GM12878 (cell line): Measurements from ENCODE around the gene COL7A1. TPM values are rescaled to one million over a fixed set of nuclear protein-coding genes. Genes with fewer than 3 reads are reported as not detected.

Source experiments
- ATAC-seq: fragments of 200-7000 bp; cut with Tn5 transposase; 3 replicates; pipeline ENCODE4 v1.9.1; 2020; ENCODE audit warnings: mild to moderate bottlenecking, moderate library complexity
- BruUV-seq: library from RNA; stranded (reverse); fragments of 400-500 nt; replicated peaks from 2 replicates; lab custom pipeline; 2021; lab: Mats Ljungman, UMichigan
- CTCF ChIA-PET: fragments of 300-600 bp; sonication (Branson Sonifier 250); formaldehyde crosslinking; extraction: SDS; loops from one replicate; lab custom pipeline; 2021; ENCODE audit warnings: inconsistent platforms; lab: Yijun Ruan, JAX
- POLR2A ChIA-PET: fragments of 350-600 bp; formaldehyde crosslinking; extraction: SDS; loops from one replicate; lab custom pipeline; 2021; ENCODE audit warnings: inconsistent platforms; lab: Charles Lee
- RAD21 ChIA-PET: fragments of 300-600 bp; sonication (Branson Sonifier 250); formaldehyde crosslinking; loops from one replicate; lab custom pipeline; 2023; ENCODE audit warnings: antibody characterized with exemption; ENCODE audit not compliant: unreplicated experiment; lab: Charles Lee
- SMC1A ChIA-PET: fragments of 300-600 bp; sonication (Branson Sonifier 250); formaldehyde crosslinking; loops from one replicate; lab custom pipeline; 2023; ENCODE audit not compliant: unreplicated experiment, uncharacterized antibody; lab: Charles Lee
- DNase-seq: peaks from one replicate; pipeline ENCODE4 v3.0.0-alpha.2; 2011; ENCODE audit warnings: low read depth, low spot score
- FAIRE-seq: peaks from 3 replicates; lab custom pipeline; 2011; peaks lifted over from hg19 to GRCh38; lab: Jason Lieb, UNC
- H2AFZ ChIP-seq: 2 replicates; pipeline ENCODE4 v1.6.0; 2011; ENCODE audit warnings: low read depth, low read length, control low read depth; ENCODE audit not compliant: control insufficient read depth
- H3K27ac ChIP-seq: 2 replicates; pipeline ENCODE4 v1.5.1; 2011; ENCODE audit warnings: control low read depth; ENCODE audit not compliant: control insufficient read depth, insufficient read depth
- H3K27me3 ChIP-seq, 2 experiments: replicated peaks in 1 of 2; 2 replicates each; pipeline versions ENCODE4 v1.6.0 to v1.6.1; 2011; ENCODE audit warnings: low read length in 1 of 2; ENCODE audit not compliant: control insufficient read depth in 2 of 2, insufficient read depth in 2 of 2
- H3K36me3 ChIP-seq, 2 experiments: 2 replicates each; pipeline ENCODE4 v1.5.1; 2011; ENCODE audit warnings: low read length in 1 of 2; ENCODE audit not compliant: control insufficient read depth in 2 of 2, insufficient read depth in 2 of 2
- H3K4me1 ChIP-seq: 2 replicates; pipeline ENCODE4 v1.6.1; 2011; ENCODE audit warnings: mild to moderate bottlenecking, low read length, moderate library complexity, mixed read lengths; ENCODE audit not compliant: control insufficient read depth, insufficient read depth
- H3K4me2 ChIP-seq: 2 replicates; pipeline ENCODE4 v1.6.0; 2011; ENCODE audit warnings: control low read depth; ENCODE audit not compliant: control insufficient read depth, insufficient read depth
- H3K4me3 ChIP-seq: fragments of 200-600 bp; sonication (generic); 2 replicates; pipeline ENCODE4 v1.5.1; 2016
- H3K79me2 ChIP-seq: 2 replicates; pipeline ENCODE4 v1.6.0; 2011; ENCODE audit warnings: low read length; ENCODE audit not compliant: control insufficient read depth, insufficient read depth
- H3K9ac ChIP-seq: 2 replicates; pipeline ENCODE4 v1.8.0; 2011; ENCODE audit warnings: low read length, control low read depth, mixed read lengths; ENCODE audit not compliant: control insufficient read depth, insufficient read depth
- H3K9me3 ChIP-seq: replicated peaks from 3 replicates; pipeline ENCODE4 v1.5.1; 2011; ENCODE audit warnings: mild to moderate bottlenecking, low read length; ENCODE audit not compliant: control insufficient read depth, insufficient read depth
- H4K20me1 ChIP-seq: 2 replicates; pipeline ENCODE4 v1.6.0; 2011; ENCODE audit not compliant: control insufficient read depth, insufficient read depth
- EED ChIP-seq: sonication (generic); IDR thresholded peaks from 2 replicates; pipeline ENCODE4 v1.6.1; 2016; ENCODE audit warnings: antibody characterized with exemption, low read depth
- HDGF ChIP-seq: fragments of 450-650 bp; IDR thresholded peaks from 2 replicates; pipeline ENCODE4 v1.6.1; 2016; ENCODE audit warnings: antibody characterized with exemption
- NFYB ChIP-seq: IDR thresholded peaks from 2 replicates; pipeline ENCODE4 v1.6.1; 2011; ENCODE audit warnings: low read depth, mild to moderate bottlenecking, low read length, improper control_type of control experiment, moderate library complexity; ENCODE audit not compliant: insufficient read depth
- NR2F1 ChIP-seq: fragments of 450-650 bp; conservative IDR thresholded peaks from 2 replicates; pipeline ENCODE4 v1.6.1; 2017; ENCODE audit warnings: mild to moderate bottlenecking
- STAT3 ChIP-seq: IDR thresholded peaks from 2 replicates; pipeline ENCODE4 v1.6.1; 2011; ENCODE audit warnings: low read depth, low read length, improper control_type of control experiment
- WGBS: methylation state at CpG from one replicate; pipeline ENCODE4 v1.1.6; 2016; ENCODE audit warnings: low lambda C conversion rate; ENCODE audit not compliant: insufficient replicate concordance, insufficient coverage; ENCODE audit errors: missing lambda C conversion rate; 5-methylcytosine and 5-hydroxymethylcytosine counted together
- in situ Hi-C: fragments of 300-500 bp; cut with MboI; formaldehyde crosslinking; loops from 9 replicates; pipeline ENCODE4 v1.14.3; 2018; ENCODE audit warnings: mixed read lengths
- intact Hi-C: fragments of 100-400 bp; cut with micrococcal nuclease; formaldehyde crosslinking; loops from one replicate; pipeline ENCODE4 v1.14.2; 2022; ENCODE audit not compliant: unreplicated experiment
- polyA plus RNA-seq, 11 experiments: library from polyadenylated mRNA; depleted of rRNA in 4 of 11; unstranded in 6 of 11; stranded (reverse) in 5 of 11; fragments of >200 nt; fragmentation: Nextera tagmentation in 4 of 11; fragmentation: Illumina TruSeq in 1 of 11; extraction: Ambion mirVana in 4 of 11; extraction: Trizol in 1 of 11; gene quantifications; 1 replicate in 1 of 11; 2 replicates in 10 of 11; pipeline versions ENCODE4 v1.2.1 to v1.2.3, GENCODE V29; 2011 to 2016; ENCODE audit warnings: inconsistent platforms in 2 of 11, missing spikeins in 2 of 11, low read depth in 1 of 11
- total RNA-seq, 4 experiments: library from RNA; depleted of rRNA in 3 of 4; stranded (reverse); fragments of >200 nt in 3 of 4; fragmentation: Illumina TruSeq in 1 of 4; extraction: Trizol in 1 of 4; gene quantifications; 2 replicates each; pipeline versions ENCODE4 v1.2.1 to v1.2.3, GENCODE V29; 2013 to 2021
- TF ChIP-seq, protein P1 (sequence below): fragments of 450-650 bp; IDR thresholded peaks from 2 replicates; pipeline ENCODE4 v1.6.1; 2017; ENCODE audit warnings: mild to moderate bottlenecking

COL7A1 gene
- total and polyA plus RNA-seq, 10 of the 15 experiments (the other 5 are each of a cell fraction or from before 2014, with no cell fraction given) = 0.01 to 1.9 (median 0.29) TPM; not detected in 1

DNA sequence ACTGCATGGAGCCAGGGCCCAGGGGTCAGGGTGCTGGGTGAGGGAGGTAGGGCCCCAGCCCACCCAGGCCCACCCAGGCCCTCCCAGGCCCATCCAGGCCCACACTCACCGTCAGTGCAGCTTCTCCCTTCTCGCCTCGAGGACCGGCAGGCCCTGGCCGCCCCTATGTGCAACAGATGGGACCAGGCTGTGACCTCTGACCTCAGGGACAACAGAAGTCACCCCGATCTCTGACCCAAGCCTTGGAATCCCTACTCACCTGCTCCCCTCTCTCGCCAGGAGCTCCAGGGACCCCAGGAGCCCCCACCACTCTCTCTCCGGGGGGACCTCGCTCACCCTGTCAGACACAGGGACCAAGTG, 28.7 kb downstream of the COL7A1 start:
- no peaks in the 10 kb centered on the region for H3K79me2 ChIP-seq
- H3K4me1 ChIP-seq = peaks cover under 1% of the 10 kb centered on the region; the same call in 1 of the 2 replicates
- RAD21 ChIA-PET = no interaction called here
- FAIRE-seq (no peak), DNase-seq (no peak), ATAC-seq (no peak)
- in situ Hi-C loops = no loop called here
- H3K36me3 ChIP-seq = no peaks in the 10 kb centered on the region
- TF ChIP-seq EED = no peak
- TF ChIP-seq NR2F1 = 0 out of 2 replicates have a peak, but pooled peaks have one; percentile 18
- no peak for TF ChIP-seq NFYB
- H2AFZ ChIP-seq = no peak overlapping the region
- no peaks in the 10 kb centered on the region for H3K9me3 ChIP-seq
- CTCF ChIA-PET = interaction anchor here (1.6 kb wide), 1 partner anchor 9 kb away, joined by 4 read pairs; no protein-coding TSS in a partner anchor
- no peak overlapping the region for H3K4me2 ChIP-seq
- POLR2A ChIA-PET = interaction anchor here (0.5 kb wide), 1 partner anchor 689 kb away, joined by 3 read pairs; no protein-coding TSS in a partner anchor
- H3K4me3 ChIP-seq = no peak overlapping the region
- no TSS peak for BruUV-seq
- SMC1A ChIA-PET = no interaction called here
- H3K27ac ChIP-seq = no peak overlapping the region
- no peaks in the 10 kb centered on the region for H4K20me1 ChIP-seq
- intact Hi-C loops = no loop called here
- H3K27me3 ChIP-seq = no peaks in the 10 kb centered on the region
- 56% methylated on average over 4 of the region's 9 CpGs for WGBS
- H3K9ac ChIP-seq = no peak overlapping the region

DNA sequence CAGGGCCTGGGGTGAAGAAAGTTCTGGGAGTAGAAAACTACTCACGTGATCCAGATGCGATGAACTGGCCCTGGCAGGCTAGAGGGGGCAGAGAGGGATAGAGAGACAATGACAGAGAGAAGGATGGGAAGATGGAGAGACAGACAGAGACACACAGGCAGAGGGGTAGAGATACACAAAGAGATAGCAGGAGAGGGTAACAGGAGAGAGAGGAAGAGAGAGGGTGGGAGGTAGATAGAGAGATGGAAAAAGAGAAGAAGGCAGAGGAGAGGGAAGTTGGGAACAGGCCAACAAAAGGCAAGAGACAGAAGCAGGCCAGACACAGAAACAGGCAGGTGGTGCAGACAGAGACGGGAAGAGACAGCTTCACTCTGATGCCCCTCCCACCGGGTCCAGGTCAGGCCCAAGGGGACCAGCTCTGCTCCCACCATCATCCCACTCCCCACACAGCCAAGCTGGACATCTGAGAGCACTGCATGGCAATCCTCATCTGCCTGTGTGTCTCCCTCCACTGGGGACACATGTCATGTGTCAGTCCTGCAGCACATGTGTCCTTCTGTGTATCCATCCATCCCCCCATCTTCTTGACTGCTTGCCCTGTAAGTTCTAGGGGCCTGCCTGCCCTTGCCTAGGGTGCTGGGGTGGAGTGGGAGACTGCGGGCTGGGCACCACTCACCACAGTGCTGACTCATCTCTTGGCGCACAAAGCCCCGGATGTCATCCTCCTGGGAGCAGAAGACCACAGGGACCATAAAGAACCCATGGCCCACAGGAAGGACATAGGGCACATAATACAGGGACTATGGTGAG, 29.3 kb downstream of the COL7A1 start:
- ATAC-seq = no peak; the same call in 1 of the 3 replicates
- in situ Hi-C loops = no loop called here
- POLR2A ChIA-PET = interaction anchor here (0.5 kb wide), 1 partner anchor 689 kb away, joined by 3 read pairs; no protein-coding TSS in a partner anchor
- no peak for TF ChIP-seq STAT3
- TF ChIP-seq, protein P1, sequence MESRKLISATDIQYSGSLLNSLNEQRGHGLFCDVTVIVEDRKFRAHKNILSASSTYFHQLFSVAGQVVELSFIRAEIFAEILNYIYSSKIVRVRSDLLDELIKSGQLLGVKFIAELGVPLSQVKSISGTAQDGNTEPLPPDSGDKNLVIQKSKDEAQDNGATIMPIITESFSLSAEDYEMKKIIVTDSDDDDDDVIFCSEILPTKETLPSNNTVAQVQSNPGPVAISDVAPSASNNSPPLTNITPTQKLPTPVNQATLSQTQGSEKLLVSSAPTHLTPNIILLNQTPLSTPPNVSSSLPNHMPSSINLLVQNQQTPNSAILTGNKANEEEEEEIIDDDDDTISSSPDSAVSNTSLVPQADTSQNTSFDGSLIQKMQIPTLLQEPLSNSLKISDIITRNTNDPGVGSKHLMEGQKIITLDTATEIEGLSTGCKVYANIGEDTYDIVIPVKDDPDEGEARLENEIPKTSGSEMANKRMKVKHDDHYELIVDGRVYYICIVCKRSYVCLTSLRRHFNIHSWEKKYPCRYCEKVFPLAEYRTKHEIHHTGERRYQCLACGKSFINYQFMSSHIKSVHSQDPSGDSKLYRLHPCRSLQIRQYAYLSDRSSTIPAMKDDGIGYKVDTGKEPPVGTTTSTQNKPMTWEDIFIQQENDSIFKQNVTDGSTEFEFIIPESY = no peak
- TF ChIP-seq HDGF = 0 out of 2 replicates have a peak, but pooled peaks have one; percentile 25
- TF ChIP-seq, all 136 proteins: peak for 1
- RAD21 ChIA-PET = no interaction called here
- Histone ChIP-seq H3K9ac (no peak overlapping the region), H3K79me2 (no peaks in the 10 kb centered on the region), H3K27ac (no peak overlapping the region), H3K36me3 (no peaks in the 10 kb centered on the region), H3K9me3 (no peaks in the 10 kb centered on the region), H3K4me3 (no peak overlapping the region), H2AFZ (no peak overlapping the region), H3K4me1 (peaks cover 6% of the 10 kb centered on the region), H3K4me2 (no peak overlapping the region), H3K27me3 (no peaks in the 10 kb centered on the region), H4K20me1 (no peaks in the 10 kb centered on the region)
- WGBS = 33% methylated on average over 7 of the region's 7 CpGs
- DNase-seq (no peak), FAIRE-seq (no peak)
- no TSS peak for BruUV-seq
- intact Hi-C loops = no loop called here
- SMC1A ChIA-PET = no interaction called here
- CTCF ChIA-PET = interaction anchor here (1.6 kb wide), 1 partner anchor 8 kb away, joined by 4 read pairs; no protein-coding TSS in a partner anchor
